ENCODE results near the gene BRINP3. TPM values are rescaled to one million over a fixed set of nuclear protein-coding genes. Genes with fewer than 3 reads are reported as not detected.

BRINP3 gene
- total RNA-seq, 4 donors from 2014 or later = 14.0 to 50.0 (median 42.7) TPM

- H3K27me3 ChIP-seq = no peaks in the 10 kb centered on the region
- H3K4me1 ChIP-seq = no peaks in the 10 kb centered on the region
- no peaks in the 10 kb centered on the region for H3K9me3 ChIP-seq
- no peak for TF ChIP-seq POLR2A (IDR thresholded peaks at IDR 0.05)
- TF ChIP-seq, protein P1, sequence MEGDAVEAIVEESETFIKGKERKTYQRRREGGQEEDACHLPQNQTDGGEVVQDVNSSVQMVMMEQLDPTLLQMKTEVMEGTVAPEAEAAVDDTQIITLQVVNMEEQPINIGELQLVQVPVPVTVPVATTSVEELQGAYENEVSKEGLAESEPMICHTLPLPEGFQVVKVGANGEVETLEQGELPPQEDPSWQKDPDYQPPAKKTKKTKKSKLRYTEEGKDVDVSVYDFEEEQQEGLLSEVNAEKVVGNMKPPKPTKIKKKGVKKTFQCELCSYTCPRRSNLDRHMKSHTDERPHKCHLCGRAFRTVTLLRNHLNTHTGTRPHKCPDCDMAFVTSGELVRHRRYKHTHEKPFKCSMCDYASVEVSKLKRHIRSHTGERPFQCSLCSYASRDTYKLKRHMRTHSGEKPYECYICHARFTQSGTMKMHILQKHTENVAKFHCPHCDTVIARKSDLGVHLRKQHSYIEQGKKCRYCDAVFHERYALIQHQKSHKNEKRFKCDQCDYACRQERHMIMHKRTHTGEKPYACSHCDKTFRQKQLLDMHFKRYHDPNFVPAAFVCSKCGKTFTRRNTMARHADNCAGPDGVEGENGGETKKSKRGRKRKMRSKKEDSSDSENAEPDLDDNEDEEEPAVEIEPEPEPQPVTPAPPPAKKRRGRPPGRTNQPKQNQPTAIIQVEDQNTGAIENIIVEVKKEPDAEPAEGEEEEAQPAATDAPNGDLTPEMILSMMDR (IDR thresholded peaks at IDR 0.05) = no peak
- DNase-seq = no peak
- no peaks in the 10 kb centered on the region for H3K36me3 ChIP-seq
- no peak overlapping the region for H3K4me3 ChIP-seq
- no peak overlapping the region for H3K27ac ChIP-seq
These were observed 47.7 kb downstream of the BRINP3 start for GRCh38 chr1:190429932-190430331.

DNA sequence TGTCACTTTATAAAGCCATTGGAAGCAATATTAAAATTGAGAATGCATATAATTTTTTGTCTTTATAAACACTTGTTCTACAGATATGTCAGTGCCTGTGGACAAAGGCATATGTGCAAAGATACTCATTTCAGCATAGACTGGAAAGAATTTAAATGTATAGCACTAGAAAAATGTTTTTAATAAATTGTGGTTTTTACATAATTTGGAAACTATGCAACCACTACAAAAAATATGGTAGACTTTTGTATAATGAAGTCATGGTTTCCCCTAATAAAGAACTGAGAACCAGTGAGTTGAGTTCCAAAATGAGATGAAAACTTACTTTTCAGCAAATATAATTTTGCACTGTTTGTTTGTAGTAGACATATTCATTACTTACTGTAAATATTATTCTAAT lies 48.5 kb downstream of the BRINP3 start:
- no peak for DNase-seq
- Histone ChIP-seq H3K4me3 (no peak overlapping the region), H3K9me3 (no peaks in the 10 kb centered on the region), H3K27ac (no peak overlapping the region), H3K36me3 (no peaks in the 10 kb centered on the region), H3K4me1 (no peaks in the 10 kb centered on the region), H3K27me3 (no peaks in the 10 kb centered on the region)
- TF ChIP-seq, protein P1 (IDR thresholded peaks at IDR 0.05) = no peak
- no peak for TF ChIP-seq POLR2A (IDR thresholded peaks at IDR 0.05)

- Histone ChIP-seq H3K4me1 (no peaks in the 10 kb centered on the region), H3K9me3 (no peaks in the 10 kb centered on the region), H3K36me3 (no peaks in the 10 kb centered on the region), H3K27me3 (no peaks in the 10 kb centered on the region), H3K4me3 (no peak overlapping the region), H3K27ac (no peak overlapping the region)
- TF ChIP-seq, protein P1 (IDR thresholded peaks at IDR 0.05) = no peak
- no peak for DNase-seq
These were observed 61.4 kb downstream of the BRINP3 start for GRCh38 chr1:190416239-190416638.

- Histone ChIP-seq H3K36me3 (no peaks in the 10 kb centered on the region), H3K9me3 (no peaks in the 10 kb centered on the region), H3K4me1 (no peaks in the 10 kb centered on the region), H3K27me3 (no peaks in the 10 kb centered on the region), H3K4me3 (no peak overlapping the region), H3K27ac (no peak overlapping the region)
- DNase-seq = no peak
- TF ChIP-seq POLR2A (IDR thresholded peaks at IDR 0.05) = no peak
- TF ChIP-seq, protein P1 (IDR thresholded peaks at IDR 0.05) = no peak
These were observed 64.5 kb downstream of the BRINP3 start for GRCh38 chr1:190413142-190413541.

- Histone ChIP-seq H3K36me3 (no peaks in the 10 kb centered on the region), H3K27ac (no peak overlapping the region), H3K27me3 (no peaks in the 10 kb centered on the region), H3K4me3 (no peak overlapping the region), H3K9me3 (no peaks in the 10 kb centered on the region), H3K4me1 (no peaks in the 10 kb centered on the region)
- no peak for DNase-seq
- TF ChIP-seq, protein P1 (IDR thresholded peaks at IDR 0.05) = no peak
- no peak for TF ChIP-seq POLR2A (IDR thresholded peaks at IDR 0.05)
These were observed 74.3 kb downstream of the BRINP3 start for GRCh38 chr1:190403402-190403801.

- no peaks in the 10 kb centered on the region for H3K36me3 ChIP-seq
- TF ChIP-seq POLR2A (IDR thresholded peaks at IDR 0.05) = no peak
- TF ChIP-seq, protein P1 (IDR thresholded peaks at IDR 0.05) = no peak
- DNase-seq = no peak
- no peak overlapping the region for H3K4me3 ChIP-seq
- H3K4me1 ChIP-seq = no peaks in the 10 kb centered on the region
- H3K27ac ChIP-seq = no peak overlapping the region
- no peaks in the 10 kb centered on the region for H3K27me3 ChIP-seq
- H3K9me3 ChIP-seq = no peaks in the 10 kb centered on the region
These were observed 78.4 kb downstream of the BRINP3 start for GRCh38 chr1:190399233-190399632.

All from Peyer's patch (tissue), 4 donors.